Measurements from ENCODE around the gene NTM. TPM values are rescaled to one million over a fixed set of nuclear protein-coding genes. Genes with fewer than 3 reads are reported as not detected.

NTM gene
- total RNA-seq, 2 donors from 2014 or later: 1.7 to 3.6 TPM

DNA sequence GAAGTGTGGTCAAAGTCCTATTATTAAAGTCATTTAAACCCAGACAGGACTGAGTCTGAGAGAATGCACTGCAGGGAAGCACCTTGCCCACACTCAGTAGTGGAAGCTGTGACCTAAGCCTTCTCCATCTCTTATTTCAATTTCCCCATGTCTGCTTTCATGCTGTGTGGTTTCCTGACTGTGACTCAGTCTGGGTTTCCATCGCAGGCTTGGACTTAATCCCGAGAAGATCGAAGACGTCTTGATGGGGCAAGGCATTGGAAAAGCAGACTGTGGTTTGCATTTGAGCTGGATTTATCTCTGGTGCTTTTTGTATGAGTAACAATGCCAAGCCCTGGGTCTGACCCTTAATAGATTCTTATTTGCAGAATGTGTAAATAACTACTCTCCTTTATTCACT is 238.9 kb downstream of the NTM start:
- Mint-ChIP-seq H3K27me3 (ENCODE audit: insufficient read depth) (peaks cover 11% of the 10 kb centered on the region), H3K4me1 (peaks cover 6% of the 10 kb centered on the region), H3K27ac (no peak overlapping the region), H3K4me3 (no peak overlapping the region), H3K36me3 (ENCODE audit: low read depth) (no peaks in the 10 kb centered on the region), H3K9me3 (no peaks in the 10 kb centered on the region)
- Histone ChIP-seq H3K4me3 (ENCODE audit: low read length) (no peak overlapping the region), H3K27me3 (ENCODE audit: control insufficient read depth, insufficient read depth, low read length, poor library complexity, severe bottlenecking) (peaks cover 4% of the 10 kb centered on the region), H3K27ac (ENCODE audit: low read depth, low read length) (no peak overlapping the region), H3K36me3 (ENCODE audit: control insufficient read depth, insufficient read depth, low read length) (no peaks in the 10 kb centered on the region), H3K4me1 (ENCODE audit: control insufficient read depth, insufficient read depth, low read length) (peaks cover 10% of the 10 kb centered on the region), H3K9ac (ENCODE audit: extremely low read depth, low read length, poor library complexity, severe bottlenecking) (no peak overlapping the region), H3K9me3 (ENCODE audit: control insufficient read depth, low read length) (no peaks in the 10 kb centered on the region)
- DNase-seq: no peak
- TF ChIP-seq, protein P1, sequence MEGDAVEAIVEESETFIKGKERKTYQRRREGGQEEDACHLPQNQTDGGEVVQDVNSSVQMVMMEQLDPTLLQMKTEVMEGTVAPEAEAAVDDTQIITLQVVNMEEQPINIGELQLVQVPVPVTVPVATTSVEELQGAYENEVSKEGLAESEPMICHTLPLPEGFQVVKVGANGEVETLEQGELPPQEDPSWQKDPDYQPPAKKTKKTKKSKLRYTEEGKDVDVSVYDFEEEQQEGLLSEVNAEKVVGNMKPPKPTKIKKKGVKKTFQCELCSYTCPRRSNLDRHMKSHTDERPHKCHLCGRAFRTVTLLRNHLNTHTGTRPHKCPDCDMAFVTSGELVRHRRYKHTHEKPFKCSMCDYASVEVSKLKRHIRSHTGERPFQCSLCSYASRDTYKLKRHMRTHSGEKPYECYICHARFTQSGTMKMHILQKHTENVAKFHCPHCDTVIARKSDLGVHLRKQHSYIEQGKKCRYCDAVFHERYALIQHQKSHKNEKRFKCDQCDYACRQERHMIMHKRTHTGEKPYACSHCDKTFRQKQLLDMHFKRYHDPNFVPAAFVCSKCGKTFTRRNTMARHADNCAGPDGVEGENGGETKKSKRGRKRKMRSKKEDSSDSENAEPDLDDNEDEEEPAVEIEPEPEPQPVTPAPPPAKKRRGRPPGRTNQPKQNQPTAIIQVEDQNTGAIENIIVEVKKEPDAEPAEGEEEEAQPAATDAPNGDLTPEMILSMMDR (conservative IDR thresholded peaks at IDR 0.05): no peak
- 78% methylated on average over 4 of the region's 4 CpGs; no CpG with 5 or more reads in 1 of the 2 experiments for WGBS, 2 experiments (ENCODE audit: insufficient coverage in 1 of 2, insufficient read length in 1 of 2)

DNA sequence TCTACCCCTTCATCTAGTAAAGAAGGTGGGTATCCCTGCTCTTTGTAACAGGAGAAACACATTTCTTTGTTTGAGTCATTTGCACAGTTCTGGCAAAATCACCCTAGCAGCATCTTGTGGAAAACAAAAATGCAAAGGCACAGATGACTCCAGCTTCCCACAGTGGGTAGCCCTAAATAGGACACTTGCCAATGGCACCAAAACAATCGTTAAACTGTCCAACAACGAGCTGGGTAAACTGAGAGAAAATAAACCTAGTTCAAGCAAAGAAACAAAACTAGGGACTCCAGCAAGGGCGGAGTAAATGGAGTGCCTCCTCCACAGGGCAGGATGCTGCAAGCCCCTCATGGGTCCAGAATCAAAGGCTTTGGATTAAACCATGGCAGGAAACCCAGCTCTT is 239.5 kb downstream of the NTM start:
- Histone ChIP-seq H3K9me3 (ENCODE audit: control insufficient read depth, low read length) (no peaks in the 10 kb centered on the region), H3K27ac (ENCODE audit: low read depth, low read length) (no peak overlapping the region), H3K36me3 (ENCODE audit: control insufficient read depth, insufficient read depth, low read length) (no peaks in the 10 kb centered on the region), H3K4me3 (ENCODE audit: low read length) (no peak overlapping the region), H3K27me3 (ENCODE audit: control insufficient read depth, insufficient read depth, low read length, poor library complexity, severe bottlenecking) (peaks cover 10% of the 10 kb centered on the region), H3K4me1 (ENCODE audit: control insufficient read depth, insufficient read depth, low read length) (peaks cover 10% of the 10 kb centered on the region), H3K9ac (ENCODE audit: extremely low read depth, low read length, poor library complexity, severe bottlenecking) (no peak overlapping the region)
- no peak for DNase-seq
- Mint-ChIP-seq H3K27me3 (ENCODE audit: insufficient read depth) (peaks cover 13% of the 10 kb centered on the region), H3K4me3 (no peak overlapping the region), H3K9me3 (no peaks in the 10 kb centered on the region), H3K27ac (no peak overlapping the region), H3K4me1 (peaks cover 6% of the 10 kb centered on the region), H3K36me3 (ENCODE audit: low read depth) (no peaks in the 10 kb centered on the region)
- TF ChIP-seq, protein P1 (conservative IDR thresholded peaks at IDR 0.05): no peak
- WGBS, 2 experiments (ENCODE audit: insufficient coverage in 1 of 2, insufficient read length in 1 of 2): 94 to 100% methylated on average over 3 of the region's 3 CpGs

DNA sequence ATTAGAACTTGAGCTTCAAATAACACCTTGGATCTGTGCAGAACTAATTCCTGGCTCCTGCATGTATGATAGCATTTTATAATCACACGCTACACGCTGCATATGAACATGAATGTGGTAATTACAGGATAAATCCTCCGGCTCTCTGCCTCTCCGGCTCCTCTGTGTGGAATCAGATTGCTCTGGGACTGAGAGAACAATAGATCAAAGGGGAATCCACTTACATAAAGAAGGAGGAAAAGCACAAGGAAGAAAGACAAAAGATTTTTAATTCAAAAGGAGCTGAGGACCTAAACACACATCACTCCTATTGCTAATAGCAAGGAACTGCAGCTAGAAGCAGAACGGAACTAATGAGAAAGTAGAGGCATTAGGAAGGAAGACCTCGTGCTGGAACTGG is 240.9 kb downstream of the NTM start:
- peaks cover 13% of the 10 kb centered on the region for H3K27me3 Mint-ChIP-seq (ENCODE audit: insufficient read depth)
- H3K9me3 Mint-ChIP-seq: no peaks in the 10 kb centered on the region
- no peaks in the 10 kb centered on the region for H3K36me3 Mint-ChIP-seq (ENCODE audit: low read depth)
- no peak overlapping the region for H3K4me3 Mint-ChIP-seq
- 85 to 88% methylated on average over 6 of the region's 6 CpGs for WGBS, 2 experiments (ENCODE audit: insufficient coverage in 1 of 2, insufficient read length in 1 of 2)
- Histone ChIP-seq H3K27ac (ENCODE audit: low read depth, low read length) (no peak overlapping the region), H3K4me3 (ENCODE audit: low read length) (no peak overlapping the region), H3K9me3 (ENCODE audit: control insufficient read depth, low read length) (no peaks in the 10 kb centered on the region), H3K9ac (ENCODE audit: extremely low read depth, low read length, poor library complexity, severe bottlenecking) (no peak overlapping the region), H3K4me1 (ENCODE audit: control insufficient read depth, insufficient read depth, low read length) (peaks cover 10% of the 10 kb centered on the region), H3K36me3 (ENCODE audit: control insufficient read depth, insufficient read depth, low read length) (no peaks in the 10 kb centered on the region), H3K27me3 (ENCODE audit: control insufficient read depth, insufficient read depth, low read length, poor library complexity, severe bottlenecking) (peaks cover 11% of the 10 kb centered on the region)
- TF ChIP-seq, protein P1 (conservative IDR thresholded peaks at IDR 0.05): no peak
- H3K4me1 Mint-ChIP-seq: peaks cover 9% of the 10 kb centered on the region
- no peak for DNase-seq
- no peak overlapping the region for H3K27ac Mint-ChIP-seq
